Suprapubic skin (tissue), 4 donors: ENCODE results near the gene GRIA1. TPM values are rescaled to one million over a fixed set of nuclear protein-coding genes. Genes with fewer than 3 reads are reported as not detected.

Source experiments
- DNase-seq, 2 donors: peaks; one replicate each; pipeline ENCODE4 v3.0.0-alpha.2; 2019; ENCODE audit warnings: low spot score in 2 of 2
- H3K27ac ChIP-seq: fragments of 200-600 bp; sonication (generic); one replicate; pipeline ENCODE4 v1.5.1; 2019
- H3K27me3 ChIP-seq: fragments of 200-600 bp; sonication (generic); one replicate; pipeline ENCODE4 v1.5.1; 2019
- H3K36me3 ChIP-seq: fragments of 200-600 bp; sonication (generic); one replicate; pipeline ENCODE4 v1.5.1; 2019
- H3K4me1 ChIP-seq: fragments of 200-600 bp; sonication (generic); one replicate; pipeline ENCODE4 v1.5.1; 2019
- H3K4me3 ChIP-seq: fragments of 200-600 bp; sonication (generic); one replicate; pipeline ENCODE4 v1.5.1; 2019; ENCODE audit warnings: mild to moderate bottlenecking
- H3K9me3 ChIP-seq: fragments of 200-600 bp; sonication (generic); one replicate; pipeline ENCODE4 v1.5.1; 2019
- CTCF ChIP-seq, 2 donors: fragments of 200-600 bp in 1 of 2; fragments of 450-650 bp in 1 of 2; sonication (generic) in 1 of 2; IDR thresholded peaks; one replicate each; pipeline ENCODE4 v1.5.1; 2016 to 2019; ENCODE audit warnings: antibody characterized with exemption in 2 of 2, mild to moderate bottlenecking in 1 of 2, moderate library complexity in 1 of 2
- EP300 ChIP-seq: sonication (generic); formaldehyde crosslinking; IDR thresholded peaks from one replicate; pipeline ENCODE4 v1.6.1; 2017; ENCODE audit warnings: antibody characterized with exemption
- POLR2A ChIP-seq, 2 donors: fragments of 450-650 bp; IDR thresholded peaks; one replicate each; pipeline ENCODE4 v1.6.1; 2017; ENCODE audit warnings: antibody characterized with exemption in 2 of 2, mild to moderate bottlenecking in 2 of 2, moderate library complexity in 2 of 2
- POLR2AphosphoS5 ChIP-seq, 3 donors: sonication (generic); formaldehyde crosslinking; IDR thresholded peaks; one replicate each; pipeline ENCODE4 v1.6.1; 2017; ENCODE audit warnings: antibody characterized with exemption in 3 of 3
- WGBS: methylation state at CpG from one replicate; pipeline ENCODE4 v1.1.5; 2018; 5-methylcytosine and 5-hydroxymethylcytosine counted together
- total RNA-seq, 4 donors: library from RNA; depleted of rRNA; stranded (reverse); fragments of >200 nt; gene quantifications; one replicate each; pipeline ENCODE4 v1.1.0, GENCODE V29; 2016

Gene GRIA1
- total RNA-seq, 4 donors from 2014 or later, result 0.21 to 0.62 (median 0.38) TPM; not detected in 1

- no peaks in the 10 kb centered on the region for H3K27me3 ChIP-seq
- DNase-seq, result no peak
- H3K27ac ChIP-seq, result no peak overlapping the region
- H3K4me3 ChIP-seq, result no peak overlapping the region
- WGBS, result 65% methylated on average over 1 of the region's 1 CpG
- H3K36me3 ChIP-seq, result no peaks in the 10 kb centered on the region
- no peaks in the 10 kb centered on the region for H3K4me1 ChIP-seq
- TF ChIP-seq EP300, result no peak
- no peak for TF ChIP-seq POLR2A (IDR thresholded peaks at IDR 0.05)
- no peak for TF ChIP-seq POLR2AphosphoS5 (IDR thresholded peaks at IDR 0.05)
- TF ChIP-seq CTCF (IDR thresholded peaks at IDR 0.05), result no peak
- H3K9me3 ChIP-seq, result no peaks in the 10 kb centered on the region
Observed at GRCh38 chr5:153619771-153620170, 129.3 kb downstream of the GRIA1 start.

GRCh38 chr5:153623124-153623523 is 132.7 kb downstream of the GRIA1 start:
- no peak overlapping the region for H3K4me3 ChIP-seq
- no peaks in the 10 kb centered on the region for H3K36me3 ChIP-seq
- no peaks in the 10 kb centered on the region for H3K9me3 ChIP-seq
- WGBS, result 84% methylated on average over 3 of the region's 3 CpGs
- DNase-seq, result no peak
- H3K4me1 ChIP-seq, result peaks cover under 1% of the 10 kb centered on the region
- TF ChIP-seq POLR2AphosphoS5 (IDR thresholded peaks at IDR 0.05) (no peak), POLR2A (IDR thresholded peaks at IDR 0.05) (no peak)
- no peaks in the 10 kb centered on the region for H3K27me3 ChIP-seq
- no peak overlapping the region for H3K27ac ChIP-seq

- Histone ChIP-seq H3K36me3 (no peaks in the 10 kb centered on the region), H3K9me3 (no peaks in the 10 kb centered on the region), H3K27me3 (no peaks in the 10 kb centered on the region), H3K4me1 (peaks cover 8% of the 10 kb centered on the region), H3K27ac (no peak overlapping the region), H3K4me3 (no peak overlapping the region)
- 59% methylated on average over 5 of the region's 5 CpGs for WGBS
- no peak for DNase-seq
- TF ChIP-seq POLR2A (IDR thresholded peaks at IDR 0.05) (no peak), EP300 (no peak), POLR2AphosphoS5 (IDR thresholded peaks at IDR 0.05) (no peak)
Observed at GRCh38 chr5:153623751-153624450, 133.4 kb downstream of the GRIA1 start.

- TF ChIP-seq CTCF (IDR thresholded peaks at IDR 0.05) (no peak), EP300 (no peak), POLR2AphosphoS5 (IDR thresholded peaks at IDR 0.05) (no peak), POLR2A (IDR thresholded peaks at IDR 0.05) (no peak)
- no peak for DNase-seq
- Histone ChIP-seq H3K4me3 (no peak overlapping the region), H3K27me3 (no peaks in the 10 kb centered on the region), H3K4me1 (peaks cover 9% of the 10 kb centered on the region), H3K9me3 (no peaks in the 10 kb centered on the region), H3K27ac (no peak overlapping the region), H3K36me3 (no peaks in the 10 kb centered on the region)
- 66% methylated on average over 3 of the region's 3 CpGs for WGBS
Observed at GRCh38 chr5:153624451-153624765, 133.9 kb downstream of the GRIA1 start.

- Histone ChIP-seq H3K36me3 (no peaks in the 10 kb centered on the region), H3K4me3 (no peak overlapping the region), H3K4me1 (peaks cover 9% of the 10 kb centered on the region), H3K9me3 (no peaks in the 10 kb centered on the region), H3K27ac (no peak overlapping the region), H3K27me3 (no peaks in the 10 kb centered on the region)
- TF ChIP-seq POLR2A (IDR thresholded peaks at IDR 0.05) (no peak), POLR2AphosphoS5 (IDR thresholded peaks at IDR 0.05) (no peak), EP300 (no peak), CTCF (IDR thresholded peaks at IDR 0.05) (no peak)
- DNase-seq, result no peak
- WGBS, result 79% methylated on average over 7 of the region's 7 CpGs
Observed at GRCh38 chr5:153625826-153626354, 135.4 kb downstream of the GRIA1 start.

GRCh38 chr5:153626836-153627235 is 136.4 kb downstream of the GRIA1 start:
- Histone ChIP-seq H3K9me3 (no peaks in the 10 kb centered on the region), H3K27ac (no peak overlapping the region), H3K36me3 (no peaks in the 10 kb centered on the region), H3K4me1 (peaks cover 9% of the 10 kb centered on the region), H3K27me3 (no peaks in the 10 kb centered on the region), H3K4me3 (no peak overlapping the region)
- no peak for DNase-seq
- 81% methylated on average over 2 of the region's 2 CpGs for WGBS
- TF ChIP-seq CTCF (IDR thresholded peaks at IDR 0.05), result no peak
- TF ChIP-seq POLR2A (IDR thresholded peaks at IDR 0.05), result no peak
- no peak for TF ChIP-seq POLR2AphosphoS5 (IDR thresholded peaks at IDR 0.05)
- no peak for TF ChIP-seq EP300
